H54 (cell line): ENCODE measurements around the gene HCN2.

Experiments used
- DNase-seq: peaks from one replicate; pipeline ENCODE4 v3.0.0; 2011; ENCODE audit warnings: low spot score, mixed read lengths; ENCODE audit not compliant: insufficient read length
- FAIRE-seq: peaks from 3 replicates; lab custom pipeline; 2011; peaks lifted over from hg19 to GRCh38; lab: Jason Lieb, UNC
- POLR2A ChIP-seq: IDR thresholded peaks from 2 replicates; pipeline ENCODE4 v1.6.1; 2011; ENCODE audit warnings: low read depth, mild to moderate bottlenecking, low read length

The HCN2 gene

GRCh38 chr19:643736-644135 lies 54.1 kb downstream of the HCN2 start:
- FAIRE-seq (no peak), DNase-seq (no peak)
- no peak for TF ChIP-seq POLR2A

- FAIRE-seq (no peak), DNase-seq (no peak)
- TF ChIP-seq POLR2A = no peak
Measured at GRCh38 chr19:644363-644762, 54.7 kb downstream of the HCN2 start.

DNA sequence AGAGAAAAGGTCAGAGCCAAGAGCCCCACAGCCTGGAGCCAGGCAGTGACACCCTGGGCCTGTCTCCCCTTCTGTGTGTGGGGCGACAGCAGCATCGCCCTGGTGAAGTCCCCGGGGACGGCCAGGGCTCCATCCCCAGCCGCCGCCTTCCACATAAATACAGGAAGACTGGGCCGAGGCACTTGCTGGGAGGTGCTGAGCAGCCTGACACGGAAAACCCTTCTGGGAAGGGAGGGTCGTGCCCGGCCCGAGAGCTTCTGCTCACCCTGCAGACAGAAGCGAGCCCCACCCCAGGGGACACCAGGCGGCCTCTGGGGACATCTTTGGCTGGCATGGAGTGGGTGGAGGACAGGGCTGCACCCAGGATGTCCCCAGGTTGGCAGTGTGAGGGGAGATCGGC lies 55.1 kb downstream of the HCN2 start:
- no peak for TF ChIP-seq POLR2A
- FAIRE-seq (no peak), DNase-seq (no peak)

- DNase-seq = no peak
- TF ChIP-seq POLR2A = no peak
- no peak for FAIRE-seq
Measured at GRCh38 chr19:645912-646778, 56.5 kb downstream of the HCN2 start.

DNA sequence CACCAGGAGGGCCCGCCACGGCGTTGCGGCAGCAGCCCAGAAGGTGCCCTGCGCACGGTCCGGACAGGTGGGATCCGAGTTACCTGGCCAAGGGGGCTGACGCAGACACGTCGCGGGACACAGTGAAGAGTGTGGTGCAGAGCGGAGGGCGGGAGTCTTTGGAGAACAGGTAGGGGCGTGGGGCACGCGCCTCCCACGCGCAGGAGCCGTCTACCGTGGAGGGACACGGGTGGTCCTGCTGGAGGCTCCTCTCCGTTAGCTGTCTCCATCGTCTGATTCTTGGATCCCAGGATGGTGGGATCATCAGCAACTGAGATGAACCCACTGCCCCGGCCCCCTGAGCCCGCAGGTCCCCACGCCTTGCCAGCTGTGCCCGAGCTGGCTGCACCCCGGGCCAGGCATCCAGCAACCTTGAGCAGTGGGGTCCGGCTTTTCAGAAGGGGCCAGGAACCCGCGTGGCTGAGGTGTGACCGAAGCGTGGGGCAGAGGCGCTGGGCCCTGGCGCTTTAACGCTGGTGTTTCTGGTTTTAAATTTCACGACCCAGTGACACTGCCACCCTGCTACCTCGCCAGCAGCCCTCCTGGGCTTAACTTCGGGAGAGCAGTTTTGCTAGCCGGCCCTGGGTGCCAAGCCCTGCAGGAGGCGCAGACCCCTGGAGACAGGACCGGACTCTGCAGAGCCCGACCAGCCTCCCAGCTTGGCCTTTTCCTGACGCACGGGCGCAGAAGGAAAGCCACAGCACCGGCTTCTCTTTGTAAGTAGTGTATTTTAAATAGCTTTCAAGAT lies 57.3 kb downstream of the HCN2 start:
- DNase-seq (no peak), FAIRE-seq (no peak)
- no peak for TF ChIP-seq POLR2A

DNA sequence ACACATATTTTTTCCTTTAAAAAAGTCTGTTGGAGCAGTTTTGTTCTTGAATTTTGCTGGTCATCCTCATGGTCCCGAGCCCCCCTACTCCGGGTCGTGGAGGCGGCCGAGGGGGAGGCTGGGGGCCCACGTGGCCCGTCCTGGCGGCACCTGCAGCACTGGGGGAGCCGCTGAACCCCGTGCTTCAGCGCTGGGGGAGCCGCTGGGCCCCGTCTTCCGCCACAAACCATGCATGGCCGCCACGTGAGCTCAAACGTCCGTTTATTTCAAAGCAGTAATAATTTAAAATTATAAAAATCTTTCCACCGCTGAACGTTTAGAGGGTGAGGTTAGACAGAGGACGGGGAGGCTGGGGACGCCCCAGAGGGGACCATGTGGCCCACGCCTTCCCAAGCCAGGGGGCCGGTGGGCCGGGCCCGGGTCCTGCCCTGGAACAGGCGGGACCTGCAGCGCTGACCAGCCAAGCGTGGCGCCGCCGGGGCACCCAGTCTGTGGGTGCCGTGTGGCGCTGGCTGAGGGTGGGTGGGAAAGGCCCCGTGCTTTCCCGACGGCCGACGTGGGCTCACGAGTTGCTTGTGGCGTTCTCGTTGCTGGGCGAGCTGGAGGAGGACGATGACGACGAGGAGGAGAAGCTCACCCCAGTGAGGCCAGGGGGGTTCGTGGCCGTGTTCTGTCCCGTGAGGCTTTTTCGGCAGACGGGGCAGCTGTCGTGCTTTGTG lies 58.0 kb downstream of the HCN2 start:
- no peak for DNase-seq
- no peak for FAIRE-seq
- no peak for TF ChIP-seq POLR2A

DNA sequence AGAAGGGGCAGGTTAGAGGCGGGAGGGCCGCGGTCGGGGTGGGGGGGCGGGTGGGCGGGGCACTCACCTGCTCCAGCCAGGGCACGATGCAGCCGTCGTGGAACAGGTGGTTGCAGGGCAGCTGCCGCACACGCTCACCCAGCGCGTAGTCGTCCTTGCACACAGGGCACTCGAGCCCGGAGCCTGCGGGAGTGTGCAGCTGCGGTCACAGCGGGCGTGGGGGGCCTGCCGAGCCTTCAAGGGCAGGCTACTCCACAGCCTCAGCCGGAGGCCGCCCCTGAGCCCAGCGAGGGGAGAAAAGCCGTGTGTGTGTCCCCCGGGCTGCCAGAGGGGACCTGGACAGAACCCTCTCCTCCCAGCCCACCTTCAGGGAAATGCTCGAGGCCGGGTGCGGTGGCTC lies 58.6 kb downstream of the HCN2 start:
- TF ChIP-seq POLR2A = no peak
- DNase-seq (no peak), FAIRE-seq (no peak)

- TF ChIP-seq POLR2A = no peak
- FAIRE-seq (no peak), DNase-seq (no peak)
Measured at GRCh38 chr19:648904-649801, 59.5 kb downstream of the HCN2 start.

DNA sequence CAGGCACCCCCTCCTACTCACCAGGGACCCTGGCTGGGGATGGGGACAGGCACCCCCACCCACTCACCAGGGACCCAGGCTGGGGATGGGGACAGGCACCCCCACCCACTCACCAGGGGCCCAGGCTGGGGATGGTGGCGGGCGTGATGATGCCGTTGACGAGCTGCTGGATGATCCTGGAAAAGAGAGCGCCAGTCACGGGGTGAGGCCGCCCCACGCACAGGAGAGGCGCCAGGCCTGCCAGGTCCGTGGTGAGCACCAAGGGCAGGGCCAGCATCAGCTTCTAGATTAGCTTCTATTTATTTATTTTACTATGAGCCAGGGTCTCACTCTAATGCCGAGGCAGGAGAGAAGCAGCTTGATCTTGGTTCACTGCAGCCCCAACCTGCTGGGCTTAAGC lies 60.4 kb downstream of the HCN2 start:
- DNase-seq = no peak
- no peak for TF ChIP-seq POLR2A
- FAIRE-seq = no peak

DNA sequence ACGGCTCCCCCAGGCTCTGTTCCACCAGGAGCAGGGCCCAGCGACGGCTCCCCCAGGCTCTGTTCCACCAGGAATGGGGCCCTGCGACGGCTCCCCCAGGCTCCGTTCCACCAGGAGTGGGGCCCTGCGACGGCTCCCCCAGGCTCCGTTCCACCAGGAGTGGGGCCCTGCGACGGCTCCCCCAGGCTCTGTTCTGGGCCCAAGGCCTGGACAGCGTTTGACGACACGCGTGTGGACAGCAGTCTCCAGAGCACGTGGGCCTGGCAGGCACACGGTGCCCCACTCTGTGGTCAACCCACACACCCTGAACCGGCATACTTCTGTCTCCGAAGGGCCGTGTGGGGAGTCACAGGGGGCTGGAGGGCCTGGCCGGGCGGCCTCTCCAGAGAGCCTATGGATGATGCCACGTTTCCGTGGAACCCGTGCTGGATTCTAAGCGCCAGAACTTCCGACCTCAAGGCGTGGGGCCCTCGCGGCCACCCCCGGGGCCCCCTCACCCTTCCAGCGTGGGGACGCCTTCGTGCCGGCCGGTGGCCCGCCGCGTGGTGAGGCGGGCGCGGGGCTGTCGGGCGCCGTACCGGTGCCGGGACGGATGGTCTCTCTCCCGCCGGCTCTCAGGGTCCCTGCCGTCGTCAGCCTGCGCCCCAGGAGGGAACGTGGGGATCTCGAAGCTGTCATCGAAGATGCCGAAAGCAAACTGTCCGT lies 61.6 kb downstream of the HCN2 start:
- TF ChIP-seq POLR2A = no peak
- DNase-seq (no peak), FAIRE-seq (no peak)

- FAIRE-seq (no peak), DNase-seq (no peak)
- no peak for TF ChIP-seq POLR2A
Measured at GRCh38 chr19:651991-652390, 62.3 kb downstream of the HCN2 start.
